Sigmoid colon (tissue), 3 donors: Measurements from ENCODE around the gene MLLT10.

Experiments
- CTCF ChIP-seq, 4 experiments: fragments of 450-650 bp in 3 of 4; fragments of 200-600 bp in 1 of 4; IDR thresholded peaks; one replicate each; pipeline ENCODE4 v1.5.1; 2016 to 2019; ENCODE audit warnings: antibody characterized with exemption in 4 of 4, mild to moderate bottlenecking in 3 of 4, moderate library complexity in 2 of 4
- POLR2A ChIP-seq, 2 donors: fragments of 450-650 bp; IDR thresholded peaks; one replicate each; pipeline ENCODE4 v1.6.1; 2016; ENCODE audit warnings: antibody characterized with exemption in 2 of 2, mild to moderate bottlenecking in 2 of 2, moderate library complexity in 2 of 2

- TF ChIP-seq POLR2A (IDR thresholded peaks at IDR 0.05) (no peak), CTCF (IDR thresholded peaks at IDR 0.05) (no peak)
These were observed 6.3 kb upstream of the MLLT10 start for GRCh38 chr10:21527598-21528235.
